HL-60 (cell line): ENCODE data around the gene LAMTOR1.

Experiments used
- GABPA ChIP-seq: IDR thresholded peaks from 2 replicates; pipeline ENCODE4 v1.6.1; 2012; ENCODE audit warnings: low read depth
- POLR2AphosphoS5 ChIP-seq: IDR thresholded peaks from 2 replicates; pipeline ENCODE4 v1.6.1; 2012; ENCODE audit warnings: low read depth
- SPI1 ChIP-seq: IDR thresholded peaks from 2 replicates; pipeline ENCODE4 v1.6.1; 2012; ENCODE audit warnings: low read depth, mild to moderate bottlenecking, borderline replicate concordance
- TF ChIP-seq, protein P1 (sequence below): IDR thresholded peaks from one replicate; pipeline ENCODE4 v1.5.1; 2011; ENCODE audit warnings: low read length, control low read depth, inconsistent platforms; ENCODE audit not compliant: insufficient read depth
- TF ChIP-seq, protein P2 (sequence below): IDR thresholded peaks from 2 replicates; pipeline ENCODE4 v1.6.1; 2012; ENCODE audit warnings: low read depth; ENCODE audit not compliant: insufficient replicate concordance

DNA sequence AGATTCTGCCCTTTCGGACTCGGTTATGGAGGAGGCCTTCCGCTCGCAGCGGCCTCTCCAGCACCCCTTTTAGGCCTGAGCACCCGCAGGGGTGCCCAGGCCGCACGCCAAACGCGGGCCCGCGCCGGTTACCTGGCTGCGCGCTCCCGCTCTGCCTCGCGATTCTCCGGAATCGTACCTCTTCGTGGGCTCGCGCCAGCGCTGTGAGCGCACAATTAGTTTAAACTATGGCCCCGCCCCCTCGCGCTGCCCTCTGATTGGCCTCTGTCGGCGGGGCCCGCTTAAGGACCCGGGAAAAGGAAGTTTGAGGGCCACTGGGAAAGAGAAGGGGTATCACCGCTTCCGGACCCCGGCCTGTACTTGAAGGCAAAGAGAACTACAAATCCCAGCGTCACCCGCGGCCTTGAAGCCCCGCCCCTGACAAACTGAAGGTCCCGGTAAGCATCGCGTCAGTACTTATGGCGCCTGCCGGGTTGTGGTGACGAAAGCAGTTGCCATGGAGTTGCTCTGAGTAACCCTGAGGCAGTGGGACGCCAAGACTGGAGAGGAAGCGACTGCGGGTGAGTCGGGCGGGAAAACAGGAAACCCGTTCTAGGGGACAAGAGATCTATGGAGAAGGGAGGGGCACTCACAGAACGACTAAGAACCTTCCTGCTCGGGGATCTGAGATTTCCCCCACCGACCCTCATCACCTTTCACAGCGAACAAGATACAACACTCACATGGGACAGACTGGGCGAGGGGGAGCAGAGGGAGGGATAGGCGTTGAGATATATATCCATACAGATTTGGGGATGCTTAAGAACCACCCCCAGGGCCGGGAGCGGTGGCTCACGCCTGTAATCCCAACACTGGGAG, 22.5 kb downstream of the LAMTOR1 start, which contains the start of the genes LRRC51 and NUMA1:
- TF ChIP-seq, protein P1, sequence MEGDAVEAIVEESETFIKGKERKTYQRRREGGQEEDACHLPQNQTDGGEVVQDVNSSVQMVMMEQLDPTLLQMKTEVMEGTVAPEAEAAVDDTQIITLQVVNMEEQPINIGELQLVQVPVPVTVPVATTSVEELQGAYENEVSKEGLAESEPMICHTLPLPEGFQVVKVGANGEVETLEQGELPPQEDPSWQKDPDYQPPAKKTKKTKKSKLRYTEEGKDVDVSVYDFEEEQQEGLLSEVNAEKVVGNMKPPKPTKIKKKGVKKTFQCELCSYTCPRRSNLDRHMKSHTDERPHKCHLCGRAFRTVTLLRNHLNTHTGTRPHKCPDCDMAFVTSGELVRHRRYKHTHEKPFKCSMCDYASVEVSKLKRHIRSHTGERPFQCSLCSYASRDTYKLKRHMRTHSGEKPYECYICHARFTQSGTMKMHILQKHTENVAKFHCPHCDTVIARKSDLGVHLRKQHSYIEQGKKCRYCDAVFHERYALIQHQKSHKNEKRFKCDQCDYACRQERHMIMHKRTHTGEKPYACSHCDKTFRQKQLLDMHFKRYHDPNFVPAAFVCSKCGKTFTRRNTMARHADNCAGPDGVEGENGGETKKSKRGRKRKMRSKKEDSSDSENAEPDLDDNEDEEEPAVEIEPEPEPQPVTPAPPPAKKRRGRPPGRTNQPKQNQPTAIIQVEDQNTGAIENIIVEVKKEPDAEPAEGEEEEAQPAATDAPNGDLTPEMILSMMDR: no peak
- peak; percentile 89; the same call in 1 of the 2 replicates for TF ChIP-seq SPI1
- peak; percentile 73 for TF ChIP-seq POLR2AphosphoS5
- TF ChIP-seq GABPA: peak; percentile 82
- TF ChIP-seq, protein P2, sequence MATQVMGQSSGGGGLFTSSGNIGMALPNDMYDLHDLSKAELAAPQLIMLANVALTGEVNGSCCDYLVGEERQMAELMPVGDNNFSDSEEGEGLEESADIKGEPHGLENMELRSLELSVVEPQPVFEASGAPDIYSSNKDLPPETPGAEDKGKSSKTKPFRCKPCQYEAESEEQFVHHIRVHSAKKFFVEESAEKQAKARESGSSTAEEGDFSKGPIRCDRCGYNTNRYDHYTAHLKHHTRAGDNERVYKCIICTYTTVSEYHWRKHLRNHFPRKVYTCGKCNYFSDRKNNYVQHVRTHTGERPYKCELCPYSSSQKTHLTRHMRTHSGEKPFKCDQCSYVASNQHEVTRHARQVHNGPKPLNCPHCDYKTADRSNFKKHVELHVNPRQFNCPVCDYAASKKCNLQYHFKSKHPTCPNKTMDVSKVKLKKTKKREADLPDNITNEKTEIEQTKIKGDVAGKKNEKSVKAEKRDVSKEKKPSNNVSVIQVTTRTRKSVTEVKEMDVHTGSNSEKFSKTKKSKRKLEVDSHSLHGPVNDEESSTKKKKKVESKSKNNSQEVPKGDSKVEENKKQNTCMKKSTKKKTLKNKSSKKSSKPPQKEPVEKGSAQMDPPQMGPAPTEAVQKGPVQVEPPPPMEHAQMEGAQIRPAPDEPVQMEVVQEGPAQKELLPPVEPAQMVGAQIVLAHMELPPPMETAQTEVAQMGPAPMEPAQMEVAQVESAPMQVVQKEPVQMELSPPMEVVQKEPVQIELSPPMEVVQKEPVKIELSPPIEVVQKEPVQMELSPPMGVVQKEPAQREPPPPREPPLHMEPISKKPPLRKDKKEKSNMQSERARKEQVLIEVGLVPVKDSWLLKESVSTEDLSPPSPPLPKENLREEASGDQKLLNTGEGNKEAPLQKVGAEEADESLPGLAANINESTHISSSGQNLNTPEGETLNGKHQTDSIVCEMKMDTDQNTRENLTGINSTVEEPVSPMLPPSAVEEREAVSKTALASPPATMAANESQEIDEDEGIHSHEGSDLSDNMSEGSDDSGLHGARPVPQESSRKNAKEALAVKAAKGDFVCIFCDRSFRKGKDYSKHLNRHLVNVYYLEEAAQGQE: no peak
